Inferior parietal cortex (tissue), 1 donor: ENCODE results near the gene NPB.

Experiments
- DNase-seq: peaks from one replicate; pipeline ENCODE4 v3.0.0-alpha.2; 2016; ENCODE audit errors: extremely low spot score

The NPB gene

GRCh38 chr17:81941484-81942166, 39.6 kb downstream of the NPB start:
- DNase-seq: no peak

GRCh38 chr17:81942167-81942553, 40.1 kb downstream of the NPB start:
- DNase-seq: no peak

GRCh38 chr17:81944858-81945257, 42.8 kb downstream of the NPB start:
- DNase-seq: no peak

- DNase-seq: no peak
Observed at GRCh38 chr17:81947189-81947588, 45.2 kb downstream of the NPB start, which contains the start of gene MYADML2. Gene MYADML2 (minus strand): TSS chr17:81947233. CDS start chr17:81941741, 5,492 bp downstream.

GRCh38 chr17:81948635-81949378, 46.8 kb downstream of the NPB start:
- DNase-seq: no peak

- DNase-seq: no peak
Observed at GRCh38 chr17:81950501-81950900, 48.5 kb downstream of the NPB start.

- DNase-seq: no peak
Observed at GRCh38 chr17:81951785-81952684, 50.0 kb downstream of the NPB start.
